GM19240 (cell line): ENCODE data around the gene MISFA.
"Not testable (repeated sequence)": the region's sequence is repeated elsewhere in the genome, so short reads cannot be mapped to it uniquely, and the experiment has no call there.

Experiments used
- DNase-seq: peaks from one replicate; pipeline ENCODE4 v3.0.0; 2011; ENCODE audit warnings: low spot score; ENCODE audit not compliant: insufficient read length

The MISFA gene

GRCh38 chr11:18617688-18618341 lies 18.2 kb downstream of the MISFA start:
- DNase-seq = no peak

DNA sequence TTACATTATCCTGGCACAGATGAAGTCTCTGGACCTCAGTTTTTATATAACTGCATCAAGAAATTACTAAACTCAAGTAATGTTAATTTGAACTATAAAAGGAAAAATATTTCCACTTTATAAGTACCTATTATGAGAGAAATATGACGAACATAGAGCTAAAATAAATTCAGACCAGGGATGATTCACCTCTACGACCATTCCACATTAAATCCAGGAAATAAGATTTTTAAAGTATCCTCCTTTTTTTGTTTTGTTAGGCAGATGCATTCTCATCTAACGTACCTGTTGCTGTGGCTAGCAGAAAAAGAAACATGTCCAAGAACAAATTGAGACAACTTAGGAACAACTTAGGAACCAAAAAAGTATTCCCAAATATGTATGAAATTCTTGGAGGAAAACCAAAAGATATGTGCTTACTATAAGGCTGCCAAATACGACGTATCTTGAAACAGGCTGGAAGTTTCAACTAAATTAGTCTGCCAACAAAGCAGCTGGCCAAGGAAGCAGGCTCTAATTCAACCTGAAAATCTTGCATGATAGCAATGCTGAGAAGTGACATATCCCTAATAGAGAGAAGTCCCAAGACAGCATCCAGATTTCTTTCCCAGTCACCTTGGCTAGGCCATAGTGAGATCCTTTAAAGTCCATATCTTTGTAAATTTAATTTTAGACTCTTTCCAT lies 18.9 kb downstream of the MISFA start:
- no peak for DNase-seq

GRCh38 chr11:18623707-18624106 lies 24.1 kb downstream of the MISFA start:
- no peak for DNase-seq

GRCh38 chr11:18624161-18624560 lies 24.6 kb downstream of the MISFA start:
- no peak for DNase-seq

DNA sequence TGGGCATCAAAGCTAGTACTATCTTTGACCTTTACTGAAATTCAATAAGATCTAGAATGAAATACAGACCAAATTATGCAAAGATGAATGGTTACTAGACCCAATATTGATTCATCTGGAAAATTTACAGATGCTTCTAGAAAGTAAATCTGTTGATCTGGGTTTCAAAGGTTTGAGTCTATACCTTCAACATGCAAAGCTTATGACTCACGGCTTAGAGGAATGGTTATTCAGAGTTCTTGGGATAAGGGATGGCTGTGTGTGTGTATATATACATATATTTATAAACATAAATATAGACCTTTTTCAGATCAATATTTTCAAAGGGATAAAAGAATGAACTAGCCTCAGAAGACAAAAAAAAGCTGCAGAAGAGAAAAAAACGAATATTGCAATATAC lies 33.3 kb downstream of the MISFA start:
- DNase-seq = no peak

DNA sequence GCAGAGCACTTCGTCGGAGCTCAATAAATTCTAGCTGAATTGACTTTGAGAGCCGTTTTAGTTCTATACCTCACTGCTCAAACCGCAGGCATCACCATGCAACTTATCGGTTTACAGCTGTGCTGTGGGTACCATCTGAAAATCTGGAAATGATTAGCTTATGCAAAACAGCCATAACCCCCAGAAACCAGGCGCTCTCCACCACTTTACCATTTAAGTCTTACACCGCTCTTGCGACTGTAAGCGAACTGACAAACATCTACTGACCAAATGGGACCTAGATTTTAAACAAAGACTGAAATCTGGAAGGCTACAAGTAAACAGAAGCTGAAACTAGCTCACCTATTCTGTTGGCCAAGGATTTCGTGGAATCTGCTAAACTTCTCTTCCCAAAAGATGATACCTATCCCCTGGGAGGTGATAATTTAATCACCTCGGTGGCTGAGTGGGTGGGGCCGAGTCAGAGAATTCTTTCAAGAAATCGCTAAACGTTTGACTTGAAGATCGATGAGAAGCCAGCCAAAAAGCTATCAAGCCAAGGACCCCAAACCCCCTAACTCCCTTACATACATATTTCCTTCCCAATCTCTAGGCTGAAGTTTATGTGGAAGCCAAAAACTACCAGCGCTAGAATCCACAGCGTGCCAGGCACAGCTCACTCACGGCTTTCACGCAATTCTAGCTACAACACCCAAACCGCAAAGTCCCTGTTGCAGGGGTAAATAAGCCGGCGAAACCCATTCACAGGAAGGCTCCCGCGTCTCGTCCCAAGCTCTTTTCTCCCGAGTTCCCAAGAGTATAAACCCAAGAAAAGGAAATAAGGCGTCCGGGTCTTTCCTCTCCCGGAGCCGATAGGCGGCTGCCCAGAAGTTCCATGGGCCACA lies 33.9 kb downstream of the MISFA start:
- no peak for DNase-seq

DNA sequence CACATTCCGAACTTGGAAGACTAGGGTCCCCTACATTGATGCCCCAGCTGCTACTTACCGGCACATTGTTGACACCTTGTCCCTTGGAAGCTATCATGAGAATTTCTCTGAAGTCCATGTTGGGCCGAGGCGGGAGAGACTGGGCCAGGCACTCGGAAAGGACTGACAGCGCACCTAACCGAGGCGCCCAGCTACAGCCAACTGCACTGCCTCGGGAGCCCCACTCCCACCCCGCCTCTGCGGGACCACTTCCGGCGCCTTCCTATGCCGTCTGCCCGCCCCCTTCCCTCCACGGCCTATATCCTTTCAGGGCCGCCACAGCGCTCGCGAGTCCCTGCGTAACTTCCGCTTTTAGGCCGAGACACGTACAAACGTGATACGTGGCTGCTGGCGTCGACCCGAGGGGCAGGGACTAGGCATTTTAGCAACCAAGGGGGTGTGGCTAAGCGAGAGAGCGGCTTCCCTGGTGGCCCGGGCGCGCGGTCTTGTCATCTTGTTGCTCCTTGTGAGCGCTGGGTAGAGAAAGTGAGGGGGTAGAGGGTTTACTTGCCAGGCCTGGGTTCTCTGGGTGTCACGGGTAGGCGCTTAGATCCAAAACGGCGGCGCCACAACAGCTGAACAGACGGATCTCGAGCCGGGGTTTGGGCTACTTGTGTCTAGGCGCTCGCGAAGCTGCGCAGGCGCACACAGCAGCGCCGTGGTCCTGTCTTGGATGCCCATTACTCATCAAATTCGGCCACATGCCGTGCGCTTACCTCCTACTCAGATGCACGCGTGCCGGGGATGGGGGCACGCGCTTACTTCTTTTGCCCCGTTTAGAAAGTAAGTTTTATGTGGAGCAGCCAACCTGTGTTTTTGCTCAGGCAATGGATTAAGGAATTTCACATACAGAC lies 34.8 kb downstream of the MISFA start, which contains the start of gene SPTY2D1:
Gene SPTY2D1 (minus strand): TSS at position 203 of the 893 bp plus-strand sequence. CDS start 85 bp downstream, at position 118.
- DNase-seq = peak; percentile 89

DNA sequence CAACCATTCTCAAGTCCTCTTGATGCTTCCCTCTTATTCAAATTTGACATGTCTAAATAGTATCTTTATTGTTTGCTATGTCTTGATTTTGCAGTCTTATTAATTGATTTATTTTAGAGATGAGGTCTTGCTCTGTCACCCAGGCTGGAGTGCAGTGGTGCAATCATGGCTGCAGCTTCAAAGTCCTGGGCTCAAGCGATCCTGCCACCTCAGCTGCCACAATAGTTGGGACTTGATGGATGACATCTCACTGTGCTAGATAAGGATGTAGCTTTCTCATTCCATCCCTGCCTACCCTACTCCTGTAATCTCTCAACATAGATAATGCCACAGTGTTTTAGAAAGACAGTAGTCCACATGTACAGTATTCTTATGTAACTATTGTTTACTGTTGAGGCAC lies 42.1 kb downstream of the MISFA start:
- DNase-seq = no peak

DNA sequence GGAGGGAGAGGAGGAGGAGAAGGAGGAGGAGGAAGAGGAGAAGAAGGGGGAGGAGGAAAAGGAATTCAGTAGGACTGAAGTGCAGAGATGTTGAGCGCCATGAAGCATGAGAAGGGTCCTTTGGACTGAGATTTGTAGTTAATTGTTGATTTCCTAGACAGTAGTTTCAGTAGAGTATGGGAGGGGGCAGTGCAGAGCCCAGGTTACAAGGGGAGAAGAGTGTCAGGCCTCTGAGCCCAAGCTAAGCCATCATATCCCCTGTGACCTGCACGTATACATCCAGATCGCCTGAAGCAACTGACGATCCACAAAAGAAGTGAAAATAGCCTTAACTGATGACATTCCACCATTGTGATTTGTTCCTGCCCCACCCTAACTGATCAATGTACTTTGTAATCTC lies 43.4 kb downstream of the MISFA start:
- not testable (repeated sequence) for DNase-seq

DNA sequence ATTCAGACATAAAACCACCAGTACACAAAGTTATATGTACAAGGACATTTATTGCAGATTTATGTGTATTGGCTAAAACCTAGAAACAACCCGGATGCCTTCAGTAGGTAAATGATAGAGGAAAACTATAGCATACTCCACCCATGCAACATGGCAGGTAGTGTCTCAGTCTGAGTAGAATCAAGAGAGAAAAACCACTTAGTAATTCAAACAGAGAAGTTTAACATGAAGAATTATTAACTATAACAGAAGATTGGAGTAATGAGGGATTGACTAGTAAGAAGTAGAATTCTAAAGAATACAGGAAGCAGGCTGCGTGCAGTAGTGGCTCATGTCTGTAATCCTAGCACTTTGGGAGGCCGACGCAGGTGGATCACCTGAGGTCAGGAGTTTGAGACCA lies 50.8 kb downstream of the MISFA start:
- no peak for DNase-seq

GRCh38 chr11:18650859-18651557 lies 51.4 kb downstream of the MISFA start:
- DNase-seq = peak; percentile 55
